ENCODE data around the gene TEPSIN. TPM values are rescaled to one million over a fixed set of nuclear protein-coding genes. Genes with fewer than 3 reads are reported as not detected.
A peak's percentile ranks its signal among the peaks of the same experiment; 100 is the strongest.

TEPSIN gene, protein sequence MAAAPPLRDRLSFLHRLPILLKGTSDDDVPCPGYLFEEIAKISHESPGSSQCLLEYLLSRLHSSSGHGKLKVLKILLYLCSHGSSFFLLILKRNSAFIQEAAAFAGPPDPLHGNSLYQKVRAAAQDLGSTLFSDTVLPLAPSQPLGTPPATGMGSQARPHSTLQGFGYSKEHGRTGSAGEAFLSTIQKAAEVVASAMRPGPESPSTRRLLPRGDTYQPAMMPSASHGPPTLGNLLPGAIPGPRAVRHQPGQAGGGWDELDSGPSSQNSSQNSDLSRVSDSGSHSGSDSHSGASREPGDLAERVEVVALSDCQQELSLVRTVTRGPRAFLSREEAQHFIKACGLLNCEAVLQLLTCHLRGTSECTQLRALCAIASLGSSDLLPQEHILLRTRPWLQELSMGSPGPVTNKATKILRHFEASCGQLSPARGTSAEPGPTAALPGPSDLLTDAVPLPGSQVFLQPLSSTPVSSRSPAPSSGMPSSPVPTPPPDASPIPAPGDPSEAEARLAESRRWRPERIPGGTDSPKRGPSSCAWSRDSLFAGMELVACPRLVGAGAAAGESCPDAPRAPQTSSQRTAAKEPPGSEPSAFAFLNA
- total RNA-seq = 13.2 and 17.7 TPM in 2 replicates

DNA sequence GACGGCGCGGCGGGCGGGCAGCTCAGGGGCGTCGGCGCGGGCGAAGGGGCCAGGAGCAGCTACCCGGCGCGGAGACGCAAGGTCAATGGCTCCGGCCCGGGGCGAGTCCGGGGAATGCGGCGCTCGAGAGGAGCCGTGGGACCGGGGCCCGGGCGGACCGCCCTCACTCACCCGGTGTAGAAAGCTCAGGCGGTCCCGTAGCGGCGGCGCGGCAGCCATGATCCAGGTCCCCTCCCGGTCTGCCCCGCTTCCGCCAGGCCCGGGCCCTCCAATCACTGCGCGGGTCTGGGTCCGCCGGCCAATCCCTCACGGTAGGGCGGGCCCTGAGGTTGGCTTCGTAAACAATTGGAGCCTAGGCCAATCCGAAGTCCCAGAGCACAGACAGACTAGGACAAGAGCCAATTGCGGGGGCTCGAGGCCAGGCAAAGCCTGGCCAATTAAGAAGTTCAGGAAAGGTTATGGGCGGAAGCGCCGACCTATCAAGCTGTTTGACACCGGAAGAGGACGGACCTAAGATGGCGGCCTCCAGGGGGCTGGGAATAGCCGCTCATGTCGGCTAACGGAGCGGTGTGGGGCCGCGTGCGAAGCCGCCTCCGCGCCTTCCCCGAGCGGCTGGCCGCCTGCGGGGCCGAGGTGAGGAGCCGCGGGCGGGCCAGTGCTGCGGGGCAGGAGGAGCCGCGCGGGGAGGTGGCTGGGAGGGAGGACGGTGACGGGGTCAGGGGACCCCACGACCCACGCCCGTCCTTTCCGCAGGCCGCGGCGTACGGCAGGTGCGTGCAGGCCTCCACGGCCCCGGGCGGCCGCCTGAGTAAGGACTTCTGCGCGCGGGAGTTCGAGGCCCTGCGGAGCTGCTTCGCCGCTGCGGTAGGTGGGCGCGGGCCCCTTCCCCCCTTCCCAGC, at the start of gene TEPSIN, which contains the start of gene NDUFAF8:
TEPSIN (minus strand) TSS at position 241 of the 899 bp plus-strand sequence; CDS start at position 219, 22 bp downstream.
NDUFAF8 (plus strand) TSS at position 504 of the 899 bp plus-strand sequence; CDS start at position 550, 46 bp downstream.
- DNase-seq (ENCODE audit: low read depth) = peak; percentile 100
- TF ChIP-seq, protein P1, sequence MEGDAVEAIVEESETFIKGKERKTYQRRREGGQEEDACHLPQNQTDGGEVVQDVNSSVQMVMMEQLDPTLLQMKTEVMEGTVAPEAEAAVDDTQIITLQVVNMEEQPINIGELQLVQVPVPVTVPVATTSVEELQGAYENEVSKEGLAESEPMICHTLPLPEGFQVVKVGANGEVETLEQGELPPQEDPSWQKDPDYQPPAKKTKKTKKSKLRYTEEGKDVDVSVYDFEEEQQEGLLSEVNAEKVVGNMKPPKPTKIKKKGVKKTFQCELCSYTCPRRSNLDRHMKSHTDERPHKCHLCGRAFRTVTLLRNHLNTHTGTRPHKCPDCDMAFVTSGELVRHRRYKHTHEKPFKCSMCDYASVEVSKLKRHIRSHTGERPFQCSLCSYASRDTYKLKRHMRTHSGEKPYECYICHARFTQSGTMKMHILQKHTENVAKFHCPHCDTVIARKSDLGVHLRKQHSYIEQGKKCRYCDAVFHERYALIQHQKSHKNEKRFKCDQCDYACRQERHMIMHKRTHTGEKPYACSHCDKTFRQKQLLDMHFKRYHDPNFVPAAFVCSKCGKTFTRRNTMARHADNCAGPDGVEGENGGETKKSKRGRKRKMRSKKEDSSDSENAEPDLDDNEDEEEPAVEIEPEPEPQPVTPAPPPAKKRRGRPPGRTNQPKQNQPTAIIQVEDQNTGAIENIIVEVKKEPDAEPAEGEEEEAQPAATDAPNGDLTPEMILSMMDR (IDR thresholded peaks at IDR 0.05; ENCODE audit: insufficient read depth, low read depth, low read length) = no peak
- H3K4me3 ChIP-seq (ENCODE audit: low read depth, low read length) = peak within 1 kb of the TSS; percentile 86

- TF ChIP-seq, protein P1 (IDR thresholded peaks at IDR 0.05; ENCODE audit: insufficient read depth, low read depth, low read length) = no peak
- no peak for DNase-seq (ENCODE audit: low read depth)
- H3K4me3 ChIP-seq (ENCODE audit: low read depth, low read length) = no peak overlapping the region
These were observed 49.0 kb upstream of the TEPSIN start for GRCh38 chr17:81287741-81288430.

- no peak for DNase-seq (ENCODE audit: low read depth)
- H3K4me3 ChIP-seq (ENCODE audit: low read depth, low read length) = no peak overlapping the region
- TF ChIP-seq, protein P1 (IDR thresholded peaks at IDR 0.05; ENCODE audit: insufficient read depth, low read depth, low read length) = no peak
These were observed 48.3 kb upstream of the TEPSIN start for GRCh38 chr17:81287152-81287551.

DNA sequence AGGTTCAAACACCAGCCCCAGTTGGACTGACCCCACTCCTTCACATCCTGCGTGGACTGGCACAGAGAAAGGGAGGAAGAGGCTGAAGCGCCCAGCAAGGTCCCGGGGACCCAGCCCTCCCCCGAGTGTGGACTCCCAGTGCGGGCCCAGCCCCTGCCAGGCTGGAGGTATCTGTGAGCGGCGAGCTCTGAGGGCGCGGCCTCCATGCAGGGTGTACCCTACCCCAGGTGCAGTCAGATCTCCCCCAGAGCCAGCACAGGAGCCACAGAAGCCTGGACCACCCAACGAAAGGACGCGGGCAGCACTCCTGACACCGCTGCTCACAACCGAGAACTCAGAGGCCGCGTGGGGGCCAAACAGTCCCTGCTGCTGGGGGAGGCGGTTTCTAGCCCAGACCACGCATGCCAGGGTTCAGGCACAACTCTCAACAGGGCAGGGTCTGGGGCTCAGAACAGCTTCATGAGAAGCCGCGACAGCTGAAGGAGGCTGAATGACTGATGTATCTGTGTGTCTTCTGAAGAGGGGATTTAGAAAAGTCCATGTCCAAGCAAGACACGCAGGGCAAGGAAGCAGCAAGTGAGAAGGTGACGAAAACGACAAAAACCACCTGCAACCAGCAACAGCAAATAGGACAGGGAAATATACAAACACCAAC, 47.8 kb upstream of the TEPSIN start:
- TF ChIP-seq, protein P1 (IDR thresholded peaks at IDR 0.05; ENCODE audit: insufficient read depth, low read depth, low read length) = no peak
- H3K4me3 ChIP-seq (ENCODE audit: low read depth, low read length) = no peak overlapping the region
- DNase-seq (ENCODE audit: low read depth) = no peak

DNA sequence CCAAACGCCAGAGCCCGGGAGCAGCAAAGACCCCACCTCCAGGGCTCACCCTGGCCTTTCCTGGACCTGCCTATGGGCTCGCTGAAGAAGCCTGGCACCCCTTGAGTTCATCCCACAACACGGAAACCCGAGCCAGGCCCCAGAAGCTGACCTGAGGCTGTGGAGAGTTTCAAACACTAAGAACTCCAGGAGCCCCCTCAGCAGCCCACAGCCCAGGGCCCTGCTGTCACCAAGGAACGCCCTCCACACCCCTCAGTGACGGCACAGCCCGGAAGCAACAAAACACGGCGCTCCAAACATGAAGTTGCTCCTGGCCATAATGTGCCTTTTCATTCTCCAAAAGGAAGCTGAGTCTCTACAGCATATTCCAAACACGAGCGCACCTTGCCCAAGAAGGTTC, 47.0 kb upstream of the TEPSIN start:
- H3K4me3 ChIP-seq (ENCODE audit: low read depth, low read length) = peak overlapping the region; percentile 4
- TF ChIP-seq, protein P1 (IDR thresholded peaks at IDR 0.05; ENCODE audit: insufficient read depth, low read depth, low read length) = no peak
- no peak for DNase-seq (ENCODE audit: low read depth)

Data from fibroblast of villous mesenchyme (primary cell).